ENCODE results near the gene MYCL.

DNA sequence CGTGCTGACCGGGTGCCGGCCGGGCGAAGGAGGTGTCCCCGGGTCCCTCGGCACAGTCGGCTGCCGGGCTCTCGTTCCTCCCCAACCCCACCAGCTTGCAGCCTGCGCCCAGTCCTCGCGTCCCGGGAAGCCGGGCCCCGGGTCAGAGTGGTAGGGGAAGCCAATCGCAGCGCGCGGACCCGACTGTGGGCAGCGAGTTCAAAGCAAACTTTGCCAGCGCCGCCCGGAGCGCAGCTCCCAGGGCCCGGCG is 328 bp downstream of the MYCL start:
- TF ChIP-seq TAF1 (IDR thresholded peaks at IDR 0.05; ENCODE audit: low read depth, low read length): no peak
- no peak for TF ChIP-seq POLR2A (IDR thresholded peaks at IDR 0.05; ENCODE audit: low read depth, low read length)
